Adrenal gland (tissue), 12 donors: ENCODE data around the gene SNN. TPM values are rescaled to one million over a fixed set of nuclear protein-coding genes. Genes with fewer than 3 reads are reported as not detected.

Experiments
- DNase-seq, 7 donors: peaks; one replicate each; pipeline ENCODE4 v3.0.0-alpha.2; 2019 to 2020
- H3K27ac ChIP-seq, 5 donors: fragments of 200-600 bp; sonication (generic) in 4 of 5; 1 replicate in 3 of 5; 2 replicates in 2 of 5; pipeline versions ENCODE4 v1.5.1 to v1.8.0; 2016 to 2020; ENCODE audit warnings: mild to moderate bottlenecking in 1 of 5
- H3K27me3 ChIP-seq: fragments of 200-600 bp; 2 replicates; pipeline ENCODE4 v1.8.0; 2021
- H3K36me3 ChIP-seq, 2 donors: fragments of 200-600 bp; replicated peaks in 1 of 2; 1 replicate in 1 of 2; 2 replicates in 1 of 2; pipeline versions ENCODE4 v1.5.1 to v1.8.0; 2018 to 2022
- H3K4me1 ChIP-seq, 2 donors: fragments of 200-600 bp; replicated peaks in 1 of 2; 1 replicate in 1 of 2; 2 replicates in 1 of 2; pipeline versions ENCODE4 v1.5.1 to v1.8.0; 2018 to 2021
- H3K4me3 ChIP-seq, 4 donors: fragments of 200-600 bp; sonication (generic) in 3 of 4; one replicate each; pipeline ENCODE4 v1.5.1; 2016 to 2018
- H3K9me3 ChIP-seq, 3 donors: fragments of 200-600 bp; sonication (generic) in 1 of 3; replicated peaks in 1 of 3; 1 replicate in 2 of 3; 2 replicates in 1 of 3; pipeline versions ENCODE4 v1.5.1 to v1.8.0; 2016 to 2021
- CTCF ChIP-seq, 6 experiments: fragments of 450-650 bp in 4 of 6; fragments of 200-600 bp in 2 of 6; sonication (generic) in 1 of 6; IDR thresholded peaks; 1 replicate in 5 of 6; 2 replicates in 1 of 6; pipeline versions ENCODE4 v1.5.1 to v1.8.0; 2016 to 2021; ENCODE audit warnings: antibody characterized with exemption in 6 of 6, mild to moderate bottlenecking in 2 of 6, moderate library complexity in 1 of 6
- POLR2A ChIP-seq, 2 donors: fragments of 450-650 bp; IDR thresholded peaks; one replicate each; pipeline ENCODE4 v1.6.1; 2017; ENCODE audit warnings: antibody characterized with exemption in 2 of 2, mild to moderate bottlenecking in 2 of 2, moderate library complexity in 1 of 2
- WGBS, 4 donors: extraction: QIAGEN DNeasy Blood & Tissue Kit in 2 of 4; methylation state at CpG; one replicate each; pipeline versions ENCODE4 v1.1.5 to v1.1.7; 2013 to 2017; 5-methylcytosine and 5-hydroxymethylcytosine counted together
- intact Hi-C, 2 donors: fragments of 100-400 bp; cut with DNase I; formaldehyde crosslinking; loops; one replicate each; pipeline versions ENCODE4 v1.14.1 to v1.15.0; 2022 to 2023
- polyA plus RNA-seq, 3 donors: library from polyadenylated mRNA; stranded (reverse); fragments of 200-250 nt in 2 of 3; fragments of 350-450 nt in 1 of 3; fragmentation: Illumina TruSeq in 1 of 3; extraction: RNeasy Lipid Tissue Mini Kit (QIAGEN cat#74804) in 1 of 3; gene quantifications; one replicate each; pipeline ENCODE4 v1.2.3, GENCODE V29; 2013 to 2014
- total RNA-seq, 9 donors: library from RNA; depleted of rRNA in 4 of 9; stranded (reverse); fragments of >200 nt in 4 of 9; fragments of 120-200 nt in 1 of 9; fragmentation: NEBNext Ultra II Directional in 1 of 9; extraction: Animal tissue kit (Norgen Biotek cat#: 25700) in 1 of 9; gene quantifications; one replicate each; pipeline versions ENCODE4 v1.1.0 to v1.2.4, GENCODE V29; 2013 to 2023
- donor health status: healthy with polysubstance abuse.
- donor health status: Bipolar disorder and iron deficiency.
- donor health status: DM: yes; HTN: yes; CAD: no.
- donor health status: DM: no; HTN: no; CAD: no.
- donor health status: DM: no; HTN: no; CAD: no.
- donor health status: DM: yes; HTN: yes; CAD: no.

The SNN gene
- total and polyA plus RNA-seq, 12 donors = 10.5 to 94.7 (median 39.3) TPM

GRCh38 chr16:11642765-11643116, 25.5 kb upstream of the SNN start:
- no peaks in the 10 kb centered on the region for H3K27me3 ChIP-seq
- 47 to 64% (median 48%) methylated on average over 4 of the region's 4 CpGs for WGBS, 4 donors
- no peaks in the 10 kb centered on the region for H3K9me3 ChIP-seq
- H3K4me1 ChIP-seq = peaks cover 10 to 17% of the 10 kb centered on the region in 2 donors
- DNase-seq = no peak
- no peak overlapping the region for H3K27ac ChIP-seq
- TF ChIP-seq POLR2A (IDR thresholded peaks at IDR 0.05) = no peak
- no peak for TF ChIP-seq CTCF (IDR thresholded peaks at IDR 0.05)
- H3K4me3 ChIP-seq = no peak overlapping the region
- H3K36me3 ChIP-seq = no peaks in the 10 kb centered on the region
- intact Hi-C loops = loop anchor here (5.0 to 10.0 kb wide), 3 partner anchors 72 to 248 kb away; no protein-coding TSS in a partner anchor

GRCh38 chr16:11649276-11649675, 19.0 kb upstream of the SNN start:
- TF ChIP-seq POLR2A (IDR thresholded peaks at IDR 0.05) (no peak), CTCF (IDR thresholded peaks at IDR 0.05) (no peak)
- no peak overlapping the region for H3K4me3 ChIP-seq
- H3K36me3 ChIP-seq = no peaks in the 10 kb centered on the region
- no peaks in the 10 kb centered on the region for H3K9me3 ChIP-seq
- no peak overlapping the region for H3K27ac ChIP-seq
- H3K4me1 ChIP-seq = no peaks in the 10 kb centered on the region
- DNase-seq = no peak
- WGBS, 4 donors = 69 to 73% (median 70%) methylated on average over 7 of the region's 7 CpGs
- intact Hi-C loops = loop anchor here in 1 of 2 donors (10.0 kb wide), 2 partner anchors 66 to 254 kb away; no protein-coding TSS in a partner anchor
- H3K27me3 ChIP-seq = no peaks in the 10 kb centered on the region

DNA sequence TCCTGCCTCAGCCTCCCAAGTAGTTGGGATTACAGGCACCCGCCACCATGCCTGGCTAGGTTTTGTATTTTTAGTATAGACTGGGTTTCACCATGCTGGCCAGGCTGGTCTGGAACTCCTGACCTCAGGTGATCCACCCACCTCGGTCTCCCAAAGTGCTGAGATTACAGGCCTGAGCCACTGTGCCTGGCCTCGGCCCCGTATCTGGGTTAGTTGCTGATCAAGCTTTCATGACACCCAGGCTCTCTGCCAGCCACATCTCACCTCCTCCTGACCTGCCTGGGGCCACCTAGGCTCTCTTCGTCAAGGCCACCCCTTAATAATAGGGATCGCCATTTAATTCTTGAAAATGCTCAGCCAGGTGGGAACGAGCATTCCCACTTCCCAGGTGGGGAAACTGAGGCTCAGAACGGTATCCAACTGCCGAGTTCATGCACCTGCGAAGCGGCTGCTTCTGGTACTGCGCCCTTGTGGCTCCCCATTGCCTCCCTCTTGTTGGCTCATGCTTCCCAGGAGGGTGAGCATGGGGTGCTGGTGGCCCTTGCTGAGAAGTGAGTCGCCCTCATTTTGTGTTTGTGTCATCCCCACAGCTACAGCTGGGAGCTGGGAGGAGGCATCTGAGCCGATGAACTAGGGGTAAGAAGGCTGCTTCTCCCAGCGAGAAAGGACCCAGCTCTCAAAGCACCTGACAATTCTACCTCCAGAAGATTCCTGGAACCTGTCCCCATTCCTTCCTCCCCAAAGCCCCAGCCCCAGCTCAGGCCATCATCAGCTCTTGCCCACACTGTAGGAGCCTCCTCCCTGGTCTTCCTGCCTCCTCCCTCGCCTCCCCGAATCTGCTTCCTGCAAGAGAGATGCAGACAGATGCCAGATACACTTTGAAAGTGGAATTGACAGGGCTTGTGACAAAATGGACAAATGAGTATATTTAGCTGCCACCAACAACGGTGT, 17.3 kb upstream of the SNN start:
- intact Hi-C loops = no loop called here
- no peak overlapping the region for H3K4me3 ChIP-seq
- H3K4me1 ChIP-seq = no peaks in the 10 kb centered on the region
- no peaks in the 10 kb centered on the region for H3K36me3 ChIP-seq
- no peaks in the 10 kb centered on the region for H3K9me3 ChIP-seq
- no peak overlapping the region for H3K27ac ChIP-seq
- TF ChIP-seq CTCF (IDR thresholded peaks at IDR 0.05) (no peak), POLR2A (IDR thresholded peaks at IDR 0.05) (no peak)
- no peaks in the 10 kb centered on the region for H3K27me3 ChIP-seq
- no peak for DNase-seq
- WGBS, 4 donors = 59 to 83% (median 72%) methylated on average over 8 to 18 of the region's 18 CpGs

DNA sequence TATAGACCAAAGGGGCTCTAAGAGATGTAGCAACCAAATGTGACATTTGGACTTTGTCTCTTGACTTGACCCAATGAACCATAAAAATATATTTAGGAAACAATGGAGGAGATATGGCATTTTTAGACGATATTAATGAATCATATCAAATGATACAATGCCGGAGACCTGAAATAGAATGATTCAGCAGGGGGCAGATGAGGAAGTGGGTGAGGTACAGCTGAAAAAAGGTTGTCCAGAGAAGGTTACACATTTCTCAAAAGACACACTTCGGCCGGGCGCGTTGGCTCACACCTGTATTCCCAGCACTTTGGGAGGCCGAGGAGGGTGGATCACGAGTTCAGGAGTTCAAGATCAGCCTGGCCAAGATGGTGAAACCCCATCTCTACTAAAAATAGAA, 16.5 kb upstream of the SNN start:
- 67 to 80% (median 73%) methylated on average over 8 of the region's 8 CpGs for WGBS, 4 donors
- H3K9me3 ChIP-seq = no peaks in the 10 kb centered on the region

More for the DNA sequence above, 16.5 kb upstream of the SNN start:
- Histone ChIP-seq H3K4me3 (no peak overlapping the region), H3K27ac (no peak overlapping the region), H3K36me3 (no peaks in the 10 kb centered on the region), H3K4me1 (no peaks in the 10 kb centered on the region), H3K27me3 (no peaks in the 10 kb centered on the region)
- TF ChIP-seq POLR2A (IDR thresholded peaks at IDR 0.05) = no peak
- no peak for TF ChIP-seq CTCF (IDR thresholded peaks at IDR 0.05)
- DNase-seq = no peak
- intact Hi-C loops = no loop called here
